ENCODE measurements around the gene RBM17. TPM values are rescaled to one million over a fixed set of nuclear protein-coding genes. Genes with fewer than 3 reads are reported as not detected.

Gene RBM17
- total RNA-seq, 1 experiment from 2014 or later = 124 TPM

- no CpG with 5 or more reads among the region's 8 CpGs for WGBS (ENCODE audit: extremely low coverage, insufficient read length, low lambda C conversion rate)
- H3K4ac ChIP-seq (ENCODE audit: low read depth, low read length) = no peak overlapping the region
These were observed 27.8 kb upstream of the RBM17 start for GRCh38 chr10:6061056-6061455.

More at GRCh38 chr10:6061056-6061455, 27.8 kb upstream of the RBM17 start:
- no peak for TF ChIP-seq CTCF (conservative IDR thresholded peaks at IDR 0.05)
- H3K4me2 ChIP-seq (ENCODE audit: insufficient read depth, insufficient read length, low read length) = no peak overlapping the region
- H3K14ac ChIP-seq (ENCODE audit: insufficient read depth, low read length) = no peak overlapping the region
- no peak overlapping the region for H3K23ac ChIP-seq (ENCODE audit: insufficient read length, low read depth, low read length)
- no peak overlapping the region for H3K56ac ChIP-seq (ENCODE audit: insufficient read length, low read depth, low read length)
- H4K20me1 ChIP-seq (ENCODE audit: control insufficient read depth, insufficient read depth, insufficient read length) = no peaks in the 10 kb centered on the region
- H3K27me3 ChIP-seq (ENCODE audit: insufficient read depth, low read length) = no peaks in the 10 kb centered on the region
- Mint-ChIP-seq H3K27me3 (ENCODE audit: low read depth) (peaks cover 10% of the 10 kb centered on the region), H3K27ac (no peak overlapping the region), H3K4me1 (peaks cover 3 to 4% of the 10 kb centered on the region in 2 experiments; a peak in 3 of 4 replicates), H3K36me3 (ENCODE audit: insufficient read depth in 1 of 3, low read depth in 3 of 3) (no peaks in the 10 kb centered on the region; a peak in 1 of 7 replicates), H3K9me3 (peaks cover 0 to 3% of the 10 kb centered on the region in 2 experiments; a peak in 3 of 5 replicates), H3K4me3 (no peak overlapping the region)
- no peak overlapping the region for H4K91ac ChIP-seq (ENCODE audit: insufficient read length, low read depth, low read length)
- no peak overlapping the region for H2BK120ac ChIP-seq (ENCODE audit: low read depth, low read length, poor library complexity, severe bottlenecking)
- no peak overlapping the region for H2BK5ac ChIP-seq (ENCODE audit: insufficient read length, low read length)
- no peak overlapping the region for H2BK12ac ChIP-seq (ENCODE audit: insufficient read length, low read depth, low read length)
- H3K4me1 ChIP-seq (ENCODE audit: insufficient read depth, low read length) = no peaks in the 10 kb centered on the region
- no peaks in the 10 kb centered on the region for H3K79me2 ChIP-seq (ENCODE audit: insufficient read depth, low read length)
- no peak overlapping the region for H2AFZ ChIP-seq (ENCODE audit: low read length)
- H3T11ph ChIP-seq (ENCODE audit: low read length) = no peak overlapping the region
- H3K9ac ChIP-seq (ENCODE audit: extremely low read depth, insufficient read length, low read length) = no peak overlapping the region
- no peaks in the 10 kb centered on the region for H3K9me3 ChIP-seq (ENCODE audit: control insufficient read depth, low read depth, low read length)
- H2AK5ac ChIP-seq (ENCODE audit: insufficient read length, low read length) = no peak overlapping the region
- H3K18ac ChIP-seq (ENCODE audit: insufficient read length, low read depth, low read length) = no peak overlapping the region
- DNase-seq = no peak
- H4K5ac ChIP-seq (ENCODE audit: insufficient read length, low read depth, low read length) = no peak overlapping the region
- no peaks in the 10 kb centered on the region for H3K23me2 ChIP-seq (ENCODE audit: insufficient read length, low read depth, low read length, poor library complexity, severe bottlenecking)
- H3K79me1 ChIP-seq (ENCODE audit: insufficient read depth, low read depth, low read length, poor library complexity, severe bottlenecking) = no peaks in the 10 kb centered on the region
- H2BK15ac ChIP-seq (ENCODE audit: low read depth, low read length) = no peak overlapping the region
- no peak overlapping the region for H3K27ac ChIP-seq (ENCODE audit: insufficient read length, low read depth, low read length)
- no peak overlapping the region for H4K8ac ChIP-seq (replicated peaks; ENCODE audit: insufficient read length, low read depth, low read length)
- no peak overlapping the region for H2BK20ac ChIP-seq (ENCODE audit: low read depth, low read length, poor library complexity, severe bottlenecking)
